H1 (cell line): Measurements from ENCODE around the gene PPP1R12B. TPM values are rescaled to one million over a fixed set of nuclear protein-coding genes. Genes with fewer than 3 reads are reported as not detected.

Experiments used
- CTCF ChIA-PET: fragments of 300-600 bp; sonication (Branson Sonifier 250); formaldehyde crosslinking; loops from one replicate; lab custom pipeline; 2021; ENCODE audit not compliant: partially characterized antibody; lab: Charles Lee
- POLR2A ChIA-PET: fragments of 300-600 bp; sonication (Branson Sonifier 250); formaldehyde crosslinking; loops from one replicate; lab custom pipeline; 2021; ENCODE audit warnings: inconsistent platforms; ENCODE audit not compliant: partially characterized antibody; lab: Charles Lee
- DNase-seq, 2 experiments: peaks; one replicate each; pipeline versions ENCODE4 v3.0.0 to v3.0.0-alpha.2; 2010 to 2022; ENCODE audit warnings: low spot score in 2 of 2, low read depth in 1 of 2, mixed read lengths in 1 of 2
- FAIRE-seq: peaks from 2 replicates; lab custom pipeline; 2011; peaks lifted over from hg19 to GRCh38; lab: Jason Lieb, UNC
- H2AFZ ChIP-seq: 2 replicates; pipeline ENCODE4 v1.8.1; 2012; ENCODE audit warnings: low read length, inconsistent platforms
- H2AK5ac ChIP-seq: 2 replicates; pipeline ENCODE4 v1.6.1; 2013; ENCODE audit warnings: low read depth, low read length
- H2BK120ac ChIP-seq: replicated peaks from 2 replicates; pipeline ENCODE3; 2013; ENCODE audit warnings: low read depth, low read length, inconsistent platforms
- H2BK12ac ChIP-seq: 2 replicates; pipeline ENCODE4 v1.6.1; 2013; ENCODE audit warnings: low read depth, low read length
- H2BK15ac ChIP-seq: 2 replicates; pipeline ENCODE4 v1.6.1; 2013; ENCODE audit warnings: low read length
- H2BK20ac ChIP-seq: 2 replicates; pipeline ENCODE4 v1.6.1; 2013; ENCODE audit warnings: low read length
- H2BK5ac ChIP-seq: 2 replicates; pipeline ENCODE4 v1.6.1; 2013; ENCODE audit warnings: low read depth, low read length
- H3K14ac ChIP-seq: 2 replicates; pipeline ENCODE4 v1.6.1; 2013; ENCODE audit warnings: inconsistent platforms; ENCODE audit not compliant: insufficient read length
- H3K18ac ChIP-seq: 2 replicates; pipeline ENCODE4 v1.6.1; 2013; ENCODE audit warnings: low read length; ENCODE audit errors: extremely low read depth
- H3K23ac ChIP-seq: 2 replicates; pipeline ENCODE4 v1.6.1; 2013; ENCODE audit warnings: inconsistent platforms; ENCODE audit not compliant: insufficient read length
- H3K23me2 ChIP-seq: 2 replicates; pipeline ENCODE4 v1.6.1; 2013; ENCODE audit warnings: low read depth, low read length
- H3K27ac ChIP-seq: 2 replicates; pipeline ENCODE4 v1.6.1; 2011; ENCODE audit warnings: low read depth, low read length, inconsistent platforms
- H3K27me3 ChIP-seq, 4 experiments: replicated peaks in 1 of 4; 1 replicate in 1 of 4; 2 replicates in 3 of 4; pipeline versions ENCODE4 v1.6.1 to v1.8.1; 2011 to 2013; ENCODE audit warnings: low read length in 3 of 4, mild to moderate bottlenecking in 3 of 4, inconsistent platforms in 2 of 4, mixed read lengths in 2 of 4, moderate library complexity in 1 of 4; ENCODE audit not compliant: control insufficient read depth in 3 of 4, insufficient read depth in 3 of 4; ENCODE audit errors: extremely low read depth in 1 of 4
- H3K36me3 ChIP-seq, 4 experiments: 2 replicates each; pipeline versions ENCODE4 v1.6.1 to v1.8.1; 2011 to 2013; ENCODE audit warnings: mild to moderate bottlenecking in 4 of 4, low read length in 3 of 4, moderate library complexity in 2 of 4, control low read depth in 1 of 4, inconsistent platforms in 1 of 4; ENCODE audit not compliant: insufficient read depth in 4 of 4, control insufficient read depth in 2 of 4
- H3K4ac ChIP-seq: replicated peaks from 2 replicates; pipeline ENCODE3; 2013; ENCODE audit warnings: low read length, low read depth, mixed read lengths, inconsistent platforms; ENCODE audit not compliant: insufficient read length
- H3K4me1 ChIP-seq, 4 experiments: replicated peaks in 1 of 4; 1 replicate in 1 of 4; 2 replicates in 3 of 4; pipeline versions ENCODE4 v1.6.1 to v1.8.1; 2011 to 2013; ENCODE audit warnings: low read length in 3 of 4, inconsistent platforms in 2 of 4, mixed read lengths in 1 of 4; ENCODE audit not compliant: insufficient read depth in 4 of 4, control insufficient read depth in 3 of 4
- H3K4me2 ChIP-seq, 2 experiments: 2 replicates each; pipeline versions ENCODE4 v1.6.1 to v1.8.1; 2011 to 2013; ENCODE audit warnings: low read depth in 2 of 2, low read length in 2 of 2, control low read depth in 1 of 2, inconsistent platforms in 1 of 2, mild to moderate bottlenecking in 1 of 2; ENCODE audit not compliant: insufficient read depth in 1 of 2
- H3K4me3 ChIP-seq, 4 experiments: fragments of 200-600, 300-600 bp in 1 of 4; sonication (generic), shearing (Covaris generic), sonication (Bioruptor Twin) in 1 of 4; 2 replicates each; pipeline versions ENCODE4 v1.5.1 to v1.8.1; 2011 to 2016; ENCODE audit warnings: low read length in 4 of 4, low read depth in 3 of 4, control low read depth in 2 of 4, inconsistent platforms in 2 of 4, mild to moderate bottlenecking in 2 of 4, mixed read lengths in 1 of 4, moderate library complexity in 1 of 4; ENCODE audit not compliant: insufficient read depth in 2 of 4; ENCODE audit errors: extremely low read depth in 1 of 4
- H3K56ac ChIP-seq: replicated peaks from 2 replicates; pipeline ENCODE3; 2013; ENCODE audit warnings: low read depth, mild to moderate bottlenecking, mixed read lengths, low read length, inconsistent platforms; ENCODE audit not compliant: insufficient read length
- H3K79me1 ChIP-seq: 2 replicates; pipeline ENCODE4 v1.6.1; 2013; ENCODE audit warnings: low read depth, low read length, control low read depth
- H3K79me2 ChIP-seq, 2 experiments: 2 replicates each; pipeline versions ENCODE4 v1.6.1 to v1.8.1; 2012 to 2013; ENCODE audit warnings: low read length in 2 of 2, mild to moderate bottlenecking in 2 of 2, inconsistent platforms in 1 of 2; ENCODE audit not compliant: insufficient read depth in 2 of 2, control insufficient read depth in 1 of 2
- H3K9ac ChIP-seq, 4 experiments: replicated peaks in 1 of 4; 1 replicate in 1 of 4; 2 replicates in 3 of 4; pipeline versions ENCODE4 v1.6.1 to v1.8.1; 2011 to 2013; ENCODE audit warnings: low read depth in 3 of 4, low read length in 3 of 4, control low read depth in 2 of 4, mild to moderate bottlenecking in 2 of 4, moderate library complexity in 2 of 4, inconsistent platforms in 1 of 4; ENCODE audit errors: extremely low read depth in 1 of 4
- H3K9me3 ChIP-seq, 2 experiments: 2 replicates each; pipeline versions ENCODE4 v1.6.1 to v1.8.1; 2012 to 2013; ENCODE audit warnings: mild to moderate bottlenecking in 2 of 2, moderate library complexity in 2 of 2, control low read depth in 1 of 2, inconsistent platforms in 1 of 2, low read depth in 1 of 2, low read length in 1 of 2, mixed read lengths in 1 of 2; ENCODE audit not compliant: insufficient read depth in 2 of 2
- H4K20me1 ChIP-seq, 2 experiments: replicated peaks in 1 of 2; 2 replicates each; pipeline versions ENCODE3 to v1.8.1; 2011 to 2013; ENCODE audit warnings: inconsistent platforms in 2 of 2, low read length in 2 of 2, mild to moderate bottlenecking in 1 of 2; ENCODE audit not compliant: insufficient read depth in 2 of 2, control insufficient read depth in 1 of 2
- H4K5ac ChIP-seq: 2 replicates; pipeline ENCODE4 v1.6.1; 2013; ENCODE audit warnings: low read length, low read depth, mixed read lengths, inconsistent platforms; ENCODE audit not compliant: insufficient read length
- H4K8ac ChIP-seq: 2 replicates; pipeline ENCODE4 v1.8.0; 2013; ENCODE audit warnings: mild to moderate bottlenecking, moderate library complexity, low read length, inconsistent platforms; ENCODE audit not compliant: insufficient read depth; ENCODE audit errors: extremely low read depth
- H4K91ac ChIP-seq: replicated peaks from 2 replicates; pipeline ENCODE3; 2013; ENCODE audit warnings: low read length, mixed read lengths, inconsistent platforms; ENCODE audit not compliant: insufficient read length
- CREB1 ChIP-seq: IDR thresholded peaks from 2 replicates; pipeline ENCODE4 v1.6.1; 2012; ENCODE audit warnings: inconsistent platforms
- NRF1 ChIP-seq: IDR thresholded peaks from 2 replicates; pipeline ENCODE4 v1.6.1; 2011; ENCODE audit warnings: mild to moderate bottlenecking, low read depth, low read length, improper control_type of control experiment
- POU5F1 ChIP-seq: IDR thresholded peaks from 2 replicates; pipeline ENCODE4 v1.6.1; 2011; ENCODE audit warnings: low read depth, mild to moderate bottlenecking, low read length, moderate library complexity
- SAP30 ChIP-seq: fragments of 300-600 bp; sonication (generic); IDR thresholded peaks from 2 replicates; pipeline ENCODE4 v1.7.1; 2012; ENCODE audit warnings: low read length, moderate library complexity, mild to moderate bottlenecking, inconsistent platforms; ENCODE audit not compliant: insufficient read depth, insufficient replicate concordance
- SIN3A ChIP-seq, 2 experiments: IDR thresholded peaks in 1 of 2; conservative IDR thresholded peaks in 1 of 2; 2 replicates each; pipeline ENCODE4 v1.6.1; 2011 to 2012; ENCODE audit warnings: low read length in 2 of 2, improper control_type of control experiment in 1 of 2, low read depth in 1 of 2, mild to moderate bottlenecking in 1 of 2
- TBP ChIP-seq: IDR thresholded peaks from 2 replicates; pipeline ENCODE4 v1.6.1; 2011; ENCODE audit warnings: low read depth, low read length, improper control_type of control experiment
- TCF12 ChIP-seq: IDR thresholded peaks from 2 replicates; pipeline ENCODE4 v1.6.1; 2011; ENCODE audit warnings: low read depth, mild to moderate bottlenecking, low read length
- TEAD4 ChIP-seq: IDR thresholded peaks from 2 replicates; pipeline ENCODE4 v1.6.1; 2012; ENCODE audit warnings: low read depth, low read length, inconsistent platforms, mixed read lengths
- ZNF274 ChIP-seq: IDR thresholded peaks from 2 replicates; pipeline ENCODE4 v1.7.0; 2012; ENCODE audit warnings: low read length, borderline replicate concordance; ENCODE audit errors: extremely low read depth
- WGBS, 2 experiments: shearing (Covaris generic) in 1 of 2; methylation state at CpG; one replicate each; pipeline versions ENCODE4 v1.1.6 to v1.1.7; 2013 to 2015; ENCODE audit warnings: low lambda C conversion rate in 2 of 2, mixed read lengths in 2 of 2, inconsistent platforms in 1 of 2, low coverage in 1 of 2, missing lambda C conversion rate in 1 of 2; ENCODE audit not compliant: insufficient replicate concordance in 2 of 2, insufficient coverage in 1 of 2, insufficient read length in 1 of 2; ENCODE audit errors: extremely low coverage in 1 of 2, missing lambda C conversion rate in 1 of 2; 5-methylcytosine and 5-hydroxymethylcytosine counted together
- polyA plus RNA-seq, 7 experiments: library from polyadenylated mRNA; depleted of rRNA in 3 of 7; stranded (reverse) in 5 of 7; unstranded in 2 of 7; fragments of >200 nt in 5 of 7; fragments of 200-250 nt in 2 of 7; gene quantifications; 1 replicate in 5 of 7; 2 replicates in 1 of 7; 4 replicates in 1 of 7; pipeline versions ENCODE4 v1.2.1 to v1.2.3, GENCODE V29; 2011 to 2013; ENCODE audit warnings: missing spikeins in 2 of 7, mixed read lengths in 2 of 7
- total RNA-seq: library from RNA; stranded (reverse); fragmentation: NEBNext Ultra II Directional; extraction: Animal tissue kit (Norgen Biotek cat#: 25700); gene quantifications from 2 replicates; pipeline ENCODE4 v1.2.1, GENCODE V29; 2021
- TF ChIP-seq, protein P1 (sequence below): IDR thresholded peaks from 2 replicates; pipeline ENCODE4 v1.6.1; 2011; ENCODE audit warnings: low read length, improper control_type of control experiment
- TF ChIP-seq, protein P2 (sequence below): IDR thresholded peaks from 2 replicates; pipeline ENCODE4 v1.6.1; 2012; ENCODE audit warnings: low read length, inconsistent platforms

Gene PPP1R12B
- total and polyA plus RNA-seq, 2 of the 8 experiments (the other 6 are each of a cell fraction or from before 2014, with no cell fraction given) = 7.9 to 18.7 TPM

DNA sequence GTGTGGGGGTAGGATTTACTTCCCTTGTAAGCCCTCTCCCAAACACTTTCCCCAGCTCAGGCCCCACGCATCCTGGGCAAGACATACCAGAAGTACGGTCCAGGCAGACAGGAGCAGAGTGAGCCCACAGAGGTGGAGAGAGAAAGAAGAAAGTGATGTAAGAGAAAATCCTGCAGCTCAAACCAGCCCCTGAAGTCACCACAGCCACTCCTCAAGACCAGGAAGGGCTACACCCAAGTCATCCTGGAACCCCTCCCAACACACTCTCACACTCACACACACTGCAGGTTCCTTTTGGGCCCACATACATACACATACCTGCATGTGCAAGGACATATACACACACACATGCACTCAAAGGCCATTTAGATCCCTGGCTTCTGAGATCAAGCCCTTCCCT is 254.9 kb downstream of the PPP1R12B start:
- H4K20me1 ChIP-seq = peaks cover 2% of the 10 kb centered on the region in 2 experiments
- FAIRE-seq = no peak
- H2AK5ac ChIP-seq = no peak overlapping the region
- H2BK15ac ChIP-seq = no peak overlapping the region
- no peak overlapping the region for H2BK12ac ChIP-seq
- H3K27me3 ChIP-seq = no peaks in the 10 kb centered on the region
- H3K4ac ChIP-seq = no peak overlapping the region
- H4K91ac ChIP-seq = no peak overlapping the region
- no peak overlapping the region for H4K8ac ChIP-seq
- no peak overlapping the region for H3K4me2 ChIP-seq
- H4K5ac ChIP-seq = no peak overlapping the region
- H3K18ac ChIP-seq = no peak overlapping the region
- H3K79me1 ChIP-seq = no peaks in the 10 kb centered on the region
- no peak overlapping the region for H3K9ac ChIP-seq
- no peaks in the 10 kb centered on the region for H3K4me1 ChIP-seq
- H3K14ac ChIP-seq = no peak overlapping the region
- DNase-seq = no peak
- no peak overlapping the region for H3K27ac ChIP-seq
- no peak overlapping the region for H3K23ac ChIP-seq
- no peak overlapping the region for H2BK5ac ChIP-seq
- no peak overlapping the region for H3K56ac ChIP-seq
- H3K9me3 ChIP-seq = no peaks in the 10 kb centered on the region
- H3K79me2 ChIP-seq = no peaks in the 10 kb centered on the region
- H3K23me2 ChIP-seq = no peaks in the 10 kb centered on the region
- H2BK20ac ChIP-seq = no peak overlapping the region
- 83% methylated on average over 2 of the region's 2 CpGs; no CpG with 5 or more reads in 1 of the 2 experiments for WGBS, 2 experiments
- H2AFZ ChIP-seq = no peak overlapping the region
- no peaks in the 10 kb centered on the region for H3K36me3 ChIP-seq
- no peak overlapping the region for H2BK120ac ChIP-seq
- no peak overlapping the region for H3K4me3 ChIP-seq
- ChIA-PET CTCF (interaction anchor here (0.6 to 2.5 kb wide), 9 partner anchors 10 to 139 kb away, joined by 3 to 9 read pairs (median 5); no protein-coding TSS in a partner anchor), POLR2A (interaction anchor here (0.5 to 1.0 kb wide), 3 partner anchors 19 to 1430 kb away, joined by 3 to 4 read pairs (median 3); no protein-coding TSS in a partner anchor)
- TF ChIP-seq TCF12 (no peak), NRF1 (no peak), SIN3A (conservative IDR thresholded peaks at IDR 0.05 in 1 of 2, IDR thresholded peaks at IDR 0.05 in 1 of 2; ENCODE audit: low read depth in 1 of 2, low read length in 2 of 2) (no peak), CREB1 (no peak), TEAD4 (no peak), TBP (no peak), ZNF274 (no peak), SAP30 (no peak), POU5F1 (no peak)
- TF ChIP-seq, protein P1, sequence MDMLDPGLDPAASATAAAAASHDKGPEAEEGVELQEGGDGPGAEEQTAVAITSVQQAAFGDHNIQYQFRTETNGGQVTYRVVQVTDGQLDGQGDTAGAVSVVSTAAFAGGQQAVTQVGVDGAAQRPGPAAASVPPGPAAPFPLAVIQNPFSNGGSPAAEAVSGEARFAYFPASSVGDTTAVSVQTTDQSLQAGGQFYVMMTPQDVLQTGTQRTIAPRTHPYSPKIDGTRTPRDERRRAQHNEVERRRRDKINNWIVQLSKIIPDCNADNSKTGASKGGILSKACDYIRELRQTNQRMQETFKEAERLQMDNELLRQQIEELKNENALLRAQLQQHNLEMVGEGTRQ = no peak
- TF ChIP-seq, protein P2, sequence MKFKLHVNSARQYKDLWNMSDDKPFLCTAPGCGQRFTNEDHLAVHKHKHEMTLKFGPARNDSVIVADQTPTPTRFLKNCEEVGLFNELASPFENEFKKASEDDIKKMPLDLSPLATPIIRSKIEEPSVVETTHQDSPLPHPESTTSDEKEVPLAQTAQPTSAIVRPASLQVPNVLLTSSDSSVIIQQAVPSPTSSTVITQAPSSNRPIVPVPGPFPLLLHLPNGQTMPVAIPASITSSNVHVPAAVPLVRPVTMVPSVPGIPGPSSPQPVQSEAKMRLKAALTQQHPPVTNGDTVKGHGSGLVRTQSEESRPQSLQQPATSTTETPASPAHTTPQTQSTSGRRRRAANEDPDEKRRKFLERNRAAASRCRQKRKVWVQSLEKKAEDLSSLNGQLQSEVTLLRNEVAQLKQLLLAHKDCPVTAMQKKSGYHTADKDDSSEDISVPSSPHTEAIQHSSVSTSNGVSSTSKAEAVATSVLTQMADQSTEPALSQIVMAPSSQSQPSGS = no peak
